ENCODE measurements around the gene SIRT4.
A peak's percentile ranks its signal among the peaks of the same experiment; 100 is the strongest.

SIRT4 gene

GRCh38 chr12:120278137-120279069 is 23.7 kb upstream of the SIRT4 start:
- no peak for DNase-seq

GRCh38 chr12:120283318-120283717 is 18.8 kb upstream of the SIRT4 start:
- DNase-seq, result no peak

GRCh38 chr12:120284381-120284780 is 17.7 kb upstream of the SIRT4 start:
- no peak for DNase-seq

- no peak for DNase-seq
Observed at GRCh38 chr12:120286768-120287490, 15.2 kb upstream of the SIRT4 start.

- no peak for DNase-seq
Observed at GRCh38 chr12:120287491-120287890, 14.6 kb upstream of the SIRT4 start.

- DNase-seq, result no peak
Observed at GRCh38 chr12:120290609-120291305, 11.4 kb upstream of the SIRT4 start.

- DNase-seq, result no peak
Observed at GRCh38 chr12:120292411-120292660, 9.8 kb upstream of the SIRT4 start.

- peak; percentile 99 for DNase-seq
Observed at GRCh38 chr12:120292661-120293531, 9.2 kb upstream of the SIRT4 start, which contains the start of gene RNU4-1. Gene RNU4-1 (minus strand): TSS chr12:120293237.

- DNase-seq, result no peak
Observed at GRCh38 chr12:120314220-120314619, 12.1 kb downstream of the SIRT4 start.

GRCh38 chr12:120316798-120317223 is 14.7 kb downstream of the SIRT4 start:
- DNase-seq, result no peak

- peak; percentile 99 for DNase-seq
Observed at GRCh38 chr12:120317224-120318105, 15.3 kb downstream of the SIRT4 start.

GRCh38 chr12:120321382-120322202 is 19.5 kb downstream of the SIRT4 start:
- DNase-seq, result peak; percentile 11

GRCh38 chr12:120323772-120324171 is 21.7 kb downstream of the SIRT4 start:
- no peak for DNase-seq

- no peak for DNase-seq
Observed at GRCh38 chr12:120324841-120325417, 22.8 kb downstream of the SIRT4 start.

GRCh38 chr12:120327593-120327992 is 25.5 kb downstream of the SIRT4 start, which contains the start of gene PLA2G1B:
Gene PLA2G1B (minus strand): TSS chr12:120327779. CDS start chr12:120327753, 26 bp downstream.
- no peak for DNase-seq

- DNase-seq, result no peak
Observed at GRCh38 chr12:120328228-120328627, 26.1 kb downstream of the SIRT4 start.

- no peak for DNase-seq
Observed at GRCh38 chr12:120331390-120331789, 29.3 kb downstream of the SIRT4 start.

- DNase-seq, result no peak
Observed at GRCh38 chr12:120332041-120332440, 29.9 kb downstream of the SIRT4 start.

GRCh38 chr12:120332523-120332922 is 30.4 kb downstream of the SIRT4 start:
- DNase-seq, result no peak

- DNase-seq, result peak; percentile 11
Observed at GRCh38 chr12:120335447-120335846, 33.3 kb downstream of the SIRT4 start.

Data from NCI-H526 treated with DMSO at 0.1 percent for 48 hours (cell line).